C4-2B (cell line): Measurements from ENCODE around the gene C2CD2.

Experiments
- ZFX ChIP-seq: fragments of 450-650 bp; IDR thresholded peaks from 2 replicates; pipeline ENCODE4 v1.6.1; 2017
- TF ChIP-seq, protein P1 (sequence below): fragments of 450-650 bp; conservative IDR thresholded peaks from 2 replicates; pipeline ENCODE4 v1.5.1; 2017; ENCODE audit warnings: mild to moderate bottlenecking

DNA sequence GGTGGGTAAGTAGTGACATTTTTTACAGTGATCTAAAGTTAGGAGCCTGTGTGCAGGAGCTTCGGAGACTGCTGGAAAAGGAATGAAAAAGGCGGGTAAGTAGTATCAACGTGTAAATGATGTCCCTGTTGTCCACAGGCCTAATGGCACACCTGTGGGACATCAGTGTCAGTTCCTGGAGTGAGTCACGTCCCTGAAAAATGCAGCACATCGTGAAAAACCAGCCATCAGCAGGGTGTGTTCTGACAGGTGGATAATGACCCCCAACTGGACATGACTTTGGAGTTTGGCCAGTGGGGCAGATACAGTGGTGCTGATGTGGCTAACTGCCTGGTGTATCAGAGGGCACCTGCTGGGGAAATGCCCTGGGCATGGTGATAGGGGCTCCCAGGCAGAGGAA is 62.7 kb downstream of the C2CD2 start:
- TF ChIP-seq, protein P1, sequence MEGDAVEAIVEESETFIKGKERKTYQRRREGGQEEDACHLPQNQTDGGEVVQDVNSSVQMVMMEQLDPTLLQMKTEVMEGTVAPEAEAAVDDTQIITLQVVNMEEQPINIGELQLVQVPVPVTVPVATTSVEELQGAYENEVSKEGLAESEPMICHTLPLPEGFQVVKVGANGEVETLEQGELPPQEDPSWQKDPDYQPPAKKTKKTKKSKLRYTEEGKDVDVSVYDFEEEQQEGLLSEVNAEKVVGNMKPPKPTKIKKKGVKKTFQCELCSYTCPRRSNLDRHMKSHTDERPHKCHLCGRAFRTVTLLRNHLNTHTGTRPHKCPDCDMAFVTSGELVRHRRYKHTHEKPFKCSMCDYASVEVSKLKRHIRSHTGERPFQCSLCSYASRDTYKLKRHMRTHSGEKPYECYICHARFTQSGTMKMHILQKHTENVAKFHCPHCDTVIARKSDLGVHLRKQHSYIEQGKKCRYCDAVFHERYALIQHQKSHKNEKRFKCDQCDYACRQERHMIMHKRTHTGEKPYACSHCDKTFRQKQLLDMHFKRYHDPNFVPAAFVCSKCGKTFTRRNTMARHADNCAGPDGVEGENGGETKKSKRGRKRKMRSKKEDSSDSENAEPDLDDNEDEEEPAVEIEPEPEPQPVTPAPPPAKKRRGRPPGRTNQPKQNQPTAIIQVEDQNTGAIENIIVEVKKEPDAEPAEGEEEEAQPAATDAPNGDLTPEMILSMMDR, result no peak
- TF ChIP-seq ZFX, result no peak
